ENCODE data around the gene LIN7C. TPM values are rescaled to one million over a fixed set of nuclear protein-coding genes. Genes with fewer than 3 reads are reported as not detected.

The LIN7C gene
- polyA plus RNA-seq, 1 experiment: 22.8 TPM

DNA sequence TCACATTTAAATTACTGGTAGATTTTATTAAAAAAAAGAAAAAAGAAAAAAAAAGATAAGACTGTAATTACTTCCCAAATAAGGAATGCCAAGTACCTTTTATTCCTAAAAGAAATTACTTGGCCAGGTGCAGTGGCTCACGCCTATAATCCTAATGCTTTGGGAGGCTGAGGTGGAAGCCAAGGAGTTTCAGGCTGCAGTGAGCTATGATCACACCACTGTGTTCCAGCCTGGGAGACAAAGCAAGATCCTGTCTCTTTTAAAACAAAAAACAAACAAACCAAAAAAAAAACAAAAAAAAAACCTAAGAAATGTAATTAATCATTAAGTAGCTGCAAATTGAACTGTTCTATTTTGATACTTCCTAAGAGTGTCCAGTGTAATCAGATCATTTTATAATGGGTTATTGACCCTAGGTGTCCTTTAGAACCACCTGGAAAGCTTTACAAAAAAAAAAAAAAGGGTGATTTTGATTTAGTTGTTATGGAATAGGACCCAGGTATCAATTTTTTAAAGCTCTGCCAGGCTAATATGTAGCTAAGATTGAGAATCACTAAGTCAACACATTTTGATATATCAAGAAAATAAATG is 10.8 kb downstream of the LIN7C start:
- POLR2A ChIA-PET: no interaction called here

DNA sequence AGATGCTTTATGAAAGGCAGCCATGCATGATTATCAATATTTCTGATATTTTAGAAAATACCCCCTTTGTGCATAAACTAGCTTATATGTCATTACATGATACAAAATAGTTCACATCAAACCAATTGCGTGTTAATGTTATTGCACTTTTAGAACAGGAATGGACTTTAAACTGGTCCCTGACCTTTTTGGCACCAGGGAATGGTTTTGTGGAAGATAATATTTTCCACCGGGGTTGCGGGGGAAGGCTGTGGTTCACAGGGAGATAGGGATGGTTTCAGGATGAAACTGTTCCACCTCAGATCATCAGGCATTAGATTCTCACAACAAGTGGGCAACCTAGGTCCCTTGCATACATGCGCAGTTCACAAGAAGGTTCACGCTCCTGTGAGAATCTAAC is 17.5 kb downstream of the LIN7C start:
- Histone ChIP-seq H3K4me3 (ENCODE audit: low read depth, low read length) (no peak overlapping the region), H3K9me3 (ENCODE audit: control insufficient read depth, insufficient read depth, low read length) (no peaks in the 10 kb centered on the region), H3K27ac (ENCODE audit: low read depth, low read length) (no peak overlapping the region), H3K27me3 (ENCODE audit: control insufficient read depth, insufficient read depth, low read length) (no peaks in the 10 kb centered on the region)
- CTCF ChIA-PET: interaction anchor here (5.8 kb wide), 1 partner anchor 9 kb away, joined by 91 read pairs; no protein-coding TSS in a partner anchor
- DNase-seq (ENCODE audit: low read depth, low spot score): no peak
- POLR2A ChIA-PET: no interaction called here
- TF ChIP-seq, protein P1, sequence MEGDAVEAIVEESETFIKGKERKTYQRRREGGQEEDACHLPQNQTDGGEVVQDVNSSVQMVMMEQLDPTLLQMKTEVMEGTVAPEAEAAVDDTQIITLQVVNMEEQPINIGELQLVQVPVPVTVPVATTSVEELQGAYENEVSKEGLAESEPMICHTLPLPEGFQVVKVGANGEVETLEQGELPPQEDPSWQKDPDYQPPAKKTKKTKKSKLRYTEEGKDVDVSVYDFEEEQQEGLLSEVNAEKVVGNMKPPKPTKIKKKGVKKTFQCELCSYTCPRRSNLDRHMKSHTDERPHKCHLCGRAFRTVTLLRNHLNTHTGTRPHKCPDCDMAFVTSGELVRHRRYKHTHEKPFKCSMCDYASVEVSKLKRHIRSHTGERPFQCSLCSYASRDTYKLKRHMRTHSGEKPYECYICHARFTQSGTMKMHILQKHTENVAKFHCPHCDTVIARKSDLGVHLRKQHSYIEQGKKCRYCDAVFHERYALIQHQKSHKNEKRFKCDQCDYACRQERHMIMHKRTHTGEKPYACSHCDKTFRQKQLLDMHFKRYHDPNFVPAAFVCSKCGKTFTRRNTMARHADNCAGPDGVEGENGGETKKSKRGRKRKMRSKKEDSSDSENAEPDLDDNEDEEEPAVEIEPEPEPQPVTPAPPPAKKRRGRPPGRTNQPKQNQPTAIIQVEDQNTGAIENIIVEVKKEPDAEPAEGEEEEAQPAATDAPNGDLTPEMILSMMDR (IDR thresholded peaks at IDR 0.05; ENCODE audit: low read depth, low read length): no peak

More for the DNA sequence above, 10.8 kb downstream of the LIN7C start:
- H3K27ac ChIP-seq (ENCODE audit: low read depth, low read length): no peak overlapping the region
- no peaks in the 10 kb centered on the region for H3K27me3 ChIP-seq (ENCODE audit: control insufficient read depth, insufficient read depth, low read length)
- DNase-seq (ENCODE audit: low read depth, low spot score): no peak
- TF ChIP-seq, protein P1 (IDR thresholded peaks at IDR 0.05; ENCODE audit: low read depth, low read length): no peak
- CTCF ChIA-PET: interaction anchor here (0.7 to 6.3 kb wide), 10 partner anchors 8 to 1212 kb away, joined by 3 to 91 read pairs (median 6); partner anchors contain the start of gene LIN7C
- H3K9me3 ChIP-seq (ENCODE audit: control insufficient read depth, insufficient read depth, low read length): no peaks in the 10 kb centered on the region
- no peak overlapping the region for H3K4me3 ChIP-seq (ENCODE audit: low read depth, low read length)

DNA sequence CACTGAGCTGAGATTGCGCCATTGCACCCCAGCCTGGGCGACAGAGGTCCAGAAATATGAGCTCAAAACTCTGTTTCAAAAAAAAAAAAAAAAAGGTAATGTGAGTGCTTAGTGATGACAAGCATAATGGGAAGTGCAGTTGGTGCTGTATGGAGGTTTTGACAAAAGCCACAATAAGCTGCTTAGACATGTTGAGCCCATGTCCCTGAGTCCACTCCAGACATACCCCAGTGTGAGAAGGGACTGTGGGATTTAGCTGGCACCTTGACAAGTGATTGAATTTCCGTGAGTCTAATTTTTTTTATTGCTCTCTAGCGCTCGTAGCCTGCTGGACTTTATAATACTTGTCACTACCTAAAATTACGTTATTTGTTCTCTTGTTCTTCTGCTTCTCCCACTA is 18.9 kb downstream of the LIN7C start:
- no peaks in the 10 kb centered on the region for H3K27me3 ChIP-seq (ENCODE audit: control insufficient read depth, insufficient read depth, low read length)
- no peak overlapping the region for H3K27ac ChIP-seq (ENCODE audit: low read depth, low read length)
- no peaks in the 10 kb centered on the region for H3K9me3 ChIP-seq (ENCODE audit: control insufficient read depth, insufficient read depth, low read length)
- ChIA-PET CTCF (interaction anchor here (0.6 to 9.6 kb wide), 7 partner anchors 10 to 302 kb away, joined by 3 to 305 read pairs (median 21); no protein-coding TSS in a partner anchor), POLR2A (no interaction called here)
- TF ChIP-seq, protein P1 (IDR thresholded peaks at IDR 0.05; ENCODE audit: low read depth, low read length): no peak
- no peak for DNase-seq (ENCODE audit: low read depth, low spot score)
- H3K4me3 ChIP-seq (ENCODE audit: low read depth, low read length): no peak overlapping the region

DNA sequence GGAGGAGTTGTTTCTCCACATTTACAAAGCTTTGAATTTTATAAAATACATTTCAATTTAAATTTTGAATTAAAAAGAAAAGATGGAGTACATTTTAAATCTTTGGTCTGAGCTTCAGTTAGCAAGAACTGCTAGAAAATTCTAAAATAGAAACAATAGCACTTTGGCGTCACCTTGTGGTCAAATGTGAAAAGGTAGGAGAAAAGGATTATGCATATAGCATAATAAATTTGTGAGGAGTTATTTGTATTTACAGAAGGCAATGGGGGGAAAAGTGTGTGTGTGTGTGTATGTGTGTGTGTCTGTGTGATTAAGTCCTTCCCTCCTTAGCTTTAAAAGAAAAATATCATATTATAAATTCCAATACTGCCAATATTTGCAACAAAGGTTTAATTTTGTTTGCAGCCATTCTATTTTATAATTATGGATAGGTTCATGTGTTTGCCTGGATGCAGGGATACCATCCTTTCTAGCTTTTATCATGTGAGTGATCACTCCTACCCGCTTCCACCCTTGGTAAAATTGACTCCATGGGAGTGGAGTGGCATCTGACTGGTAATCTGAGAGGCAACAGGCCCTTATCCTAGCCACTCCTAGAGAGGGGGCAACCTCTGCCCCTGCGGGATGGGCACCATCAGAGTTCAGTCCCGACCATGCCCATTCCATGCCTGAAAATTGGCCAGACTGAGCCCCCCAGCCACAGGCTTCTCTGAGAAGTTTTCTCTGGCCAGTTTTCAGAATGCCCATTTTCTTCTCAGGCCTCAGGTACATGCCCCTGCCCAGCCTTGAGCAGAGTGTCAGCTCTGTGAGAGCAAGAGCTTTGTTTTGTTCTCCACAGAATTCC is 20.4 kb downstream of the LIN7C start:
- no peak overlapping the region for H3K27ac ChIP-seq (ENCODE audit: low read depth, low read length)
- DNase-seq (ENCODE audit: low read depth, low spot score): no peak
- TF ChIP-seq, protein P1 (IDR thresholded peaks at IDR 0.05; ENCODE audit: low read depth, low read length): peak; percentile 95
- no peak overlapping the region for H3K4me3 ChIP-seq (ENCODE audit: low read depth, low read length)
- POLR2A ChIA-PET: no interaction called here
- no peaks in the 10 kb centered on the region for H3K9me3 ChIP-seq (ENCODE audit: control insufficient read depth, insufficient read depth, low read length)
- CTCF ChIA-PET: interaction anchor here (0.6 to 9.6 kb wide), 83 partner anchors 8 to 1926 kb away, joined by 3 to 305 read pairs (median 4); partner anchors contain the start of genes BBOX1 and LGR4
- H3K27me3 ChIP-seq (ENCODE audit: control insufficient read depth, insufficient read depth, low read length): no peaks in the 10 kb centered on the region

DNA sequence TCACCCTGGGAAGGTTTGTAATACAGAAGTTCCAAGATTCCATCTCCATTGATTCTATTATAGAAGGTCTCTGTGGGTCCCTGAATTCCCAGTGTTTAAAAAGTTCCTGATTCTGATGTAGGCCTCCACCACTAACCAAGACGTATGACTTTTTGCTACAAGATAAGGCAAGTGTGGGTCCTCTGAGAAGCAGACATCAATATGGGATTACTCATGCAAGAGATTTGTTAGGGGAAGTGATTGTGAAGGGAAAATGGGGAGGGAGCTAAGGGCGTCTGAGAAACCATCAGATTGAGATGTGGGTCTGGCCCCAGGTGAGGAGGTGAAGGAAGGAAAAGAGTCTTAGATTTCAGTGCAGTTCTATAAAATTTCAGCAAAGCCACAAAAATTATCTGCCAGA is 23.8 kb downstream of the LIN7C start:
- CTCF ChIA-PET: interaction anchor here (2.2 to 9.6 kb wide), 3 partner anchors 15 to 324 kb away, joined by 8 to 305 read pairs (median 37); no protein-coding TSS in a partner anchor
- POLR2A ChIA-PET: no interaction called here
- Histone ChIP-seq H3K9me3 (ENCODE audit: control insufficient read depth, insufficient read depth, low read length) (no peaks in the 10 kb centered on the region), H3K4me3 (ENCODE audit: low read depth, low read length) (no peak overlapping the region), H3K27me3 (ENCODE audit: control insufficient read depth, insufficient read depth, low read length) (no peaks in the 10 kb centered on the region), H3K27ac (ENCODE audit: low read depth, low read length) (no peak overlapping the region)
- DNase-seq (ENCODE audit: low read depth, low spot score): no peak
- TF ChIP-seq, protein P1 (IDR thresholded peaks at IDR 0.05; ENCODE audit: low read depth, low read length): no peak
